NOMO-1 (cell line): Measurements from ENCODE around the gene LRMDA.

Experiments used
- DNase-seq, 2 experiments: peaks; one replicate each; lab custom pipeline; 2025; ENCODE audit not compliant: unreplicated experiment in 2 of 2; lab: John Stamatoyannopoulos, UW

Gene LRMDA

GRCh38 chr10:75880031-75880775 lies 448.8 kb downstream of the LRMDA start:
- no peak for DNase-seq

DNA sequence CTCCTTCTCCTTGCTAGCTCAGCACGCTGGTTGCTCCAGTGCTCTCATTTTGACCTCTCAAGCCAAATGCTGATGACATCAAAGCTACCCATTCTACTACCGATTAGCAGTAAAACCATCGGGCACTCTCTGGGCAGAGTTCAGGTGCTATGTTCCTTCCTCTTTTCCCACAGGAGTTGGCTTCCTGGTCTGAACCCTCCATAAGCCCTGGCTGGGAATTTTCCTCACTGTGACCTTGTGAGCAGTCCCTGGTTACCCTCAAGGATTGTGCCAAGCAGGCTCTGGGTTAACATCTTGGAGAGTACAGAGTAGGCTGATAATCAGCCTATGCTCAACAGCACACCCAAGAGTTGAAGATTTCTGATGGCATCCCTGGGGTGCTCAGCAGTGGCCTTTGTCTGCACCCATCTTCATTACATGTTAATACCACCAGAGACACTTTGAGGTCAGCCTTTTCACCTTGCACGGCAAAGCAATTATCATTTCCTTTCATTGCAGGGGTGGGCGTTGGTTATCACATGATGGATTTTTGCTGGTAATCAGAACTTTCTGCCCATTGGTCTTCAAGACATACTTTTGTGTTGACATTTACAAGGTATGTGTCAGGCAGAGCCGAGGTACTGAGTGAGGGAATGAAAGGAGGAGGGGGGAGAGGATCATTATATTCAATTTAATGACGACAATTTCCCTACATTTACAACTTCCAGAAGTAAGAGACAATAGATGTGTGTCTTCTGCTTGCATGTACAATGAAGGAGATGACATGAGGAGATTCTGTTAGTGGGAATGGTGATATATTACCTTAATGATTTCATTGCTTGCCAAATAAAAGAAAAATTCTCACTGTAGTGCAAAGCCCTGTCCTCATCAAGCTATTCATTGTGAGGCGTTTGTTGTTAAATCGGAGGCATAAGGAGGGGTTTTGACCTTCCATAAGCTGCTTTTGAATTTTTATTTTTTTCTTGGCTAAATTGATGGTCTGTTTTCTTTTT lies 452.0 kb downstream of the LRMDA start:
- DNase-seq, result no peak

- DNase-seq, result no peak
Measured at GRCh38 chr10:75884808-75885207, 453.4 kb downstream of the LRMDA start.

DNA sequence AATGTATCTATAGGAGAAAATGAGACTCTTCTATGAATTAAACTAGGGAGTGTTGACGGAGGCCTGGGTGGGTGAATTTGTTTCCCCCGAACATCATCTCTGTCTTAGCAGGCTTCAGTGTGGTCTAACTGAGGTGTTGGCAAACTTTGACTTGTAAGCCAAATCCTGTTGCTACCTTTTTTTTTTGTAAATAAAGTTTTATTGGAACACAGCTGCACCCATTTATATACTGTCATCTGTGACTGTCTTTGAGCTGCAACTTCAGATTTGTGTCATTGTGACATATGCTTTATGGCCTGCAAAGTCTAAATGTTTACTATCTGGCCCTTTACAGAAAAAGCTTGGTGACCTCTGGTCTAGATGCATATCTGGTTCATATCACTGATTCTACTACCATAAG lies 455.9 kb downstream of the LRMDA start:
- no peak for DNase-seq

DNA sequence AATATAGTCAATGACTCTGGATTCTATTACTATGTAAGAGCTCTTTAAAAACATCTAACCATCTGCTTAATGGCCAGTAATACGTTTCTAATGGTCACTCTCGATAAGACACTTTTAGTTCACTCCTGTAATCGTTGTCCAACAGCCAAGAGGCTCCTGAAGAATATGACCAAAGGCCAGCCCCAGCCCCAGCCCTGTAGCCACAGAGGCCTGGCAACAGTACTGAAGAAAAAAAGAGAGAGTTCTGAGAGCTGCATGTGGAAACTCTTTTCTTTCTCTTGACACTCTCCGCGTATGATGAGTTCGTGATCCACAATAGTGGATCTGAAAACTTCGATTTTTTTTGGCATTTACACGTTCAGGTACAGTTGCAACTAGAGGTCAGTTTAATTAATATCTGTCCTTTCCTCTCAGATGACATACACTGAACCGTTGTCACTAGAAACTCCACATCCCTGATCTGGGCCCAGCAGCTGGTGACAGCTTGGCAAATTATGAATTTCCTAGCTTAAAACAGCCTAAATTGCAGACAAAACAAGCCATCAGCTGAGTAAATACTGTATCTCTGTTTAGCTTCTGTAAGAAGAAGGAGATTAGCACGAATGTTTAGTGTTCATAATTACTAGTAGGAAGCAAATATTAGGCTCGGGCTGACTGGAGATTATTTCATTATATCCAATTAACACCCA lies 456.7 kb downstream of the LRMDA start:
- DNase-seq, result no peak

DNA sequence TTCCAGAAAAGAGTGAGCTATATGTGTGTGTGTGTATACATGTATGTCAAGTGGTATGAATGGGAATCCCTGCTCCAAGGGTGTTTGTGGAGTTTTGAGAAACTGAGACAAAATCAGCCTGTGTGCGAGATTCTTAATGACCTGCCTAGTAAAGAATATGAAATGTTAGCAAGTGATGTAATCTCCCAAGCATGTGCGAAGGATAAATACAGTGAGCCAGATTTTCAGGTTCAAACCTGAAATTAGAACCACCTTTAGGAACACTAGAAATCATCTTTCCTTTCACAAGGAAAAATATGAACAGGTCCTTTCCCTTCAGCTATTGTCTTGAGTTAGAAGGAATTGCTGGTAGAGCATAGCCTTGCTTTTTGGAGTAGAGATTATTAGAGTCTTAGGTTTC lies 457.6 kb downstream of the LRMDA start:
- no peak for DNase-seq

DNA sequence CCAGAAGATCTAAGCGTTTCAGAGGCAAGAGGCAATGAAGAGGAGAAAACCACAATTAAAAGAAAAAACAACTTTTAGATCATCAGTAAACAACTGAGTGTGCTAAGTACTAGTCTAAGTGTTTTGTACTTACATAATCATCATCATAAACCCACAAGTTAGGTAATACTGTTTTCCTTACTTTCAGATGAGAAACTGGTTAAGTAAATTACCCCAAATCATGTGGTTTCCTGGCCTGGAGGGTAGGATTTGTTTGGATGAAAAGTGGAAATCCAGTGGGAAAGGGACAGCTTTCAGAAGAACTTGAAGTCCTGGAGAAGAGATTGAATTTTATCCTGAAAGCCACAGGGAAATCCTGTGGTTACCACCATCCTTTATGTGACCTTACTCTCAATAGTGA lies 463.3 kb downstream of the LRMDA start:
- no peak for DNase-seq

GRCh38 chr10:75895259-75895658 lies 463.8 kb downstream of the LRMDA start:
- DNase-seq, result no peak

DNA sequence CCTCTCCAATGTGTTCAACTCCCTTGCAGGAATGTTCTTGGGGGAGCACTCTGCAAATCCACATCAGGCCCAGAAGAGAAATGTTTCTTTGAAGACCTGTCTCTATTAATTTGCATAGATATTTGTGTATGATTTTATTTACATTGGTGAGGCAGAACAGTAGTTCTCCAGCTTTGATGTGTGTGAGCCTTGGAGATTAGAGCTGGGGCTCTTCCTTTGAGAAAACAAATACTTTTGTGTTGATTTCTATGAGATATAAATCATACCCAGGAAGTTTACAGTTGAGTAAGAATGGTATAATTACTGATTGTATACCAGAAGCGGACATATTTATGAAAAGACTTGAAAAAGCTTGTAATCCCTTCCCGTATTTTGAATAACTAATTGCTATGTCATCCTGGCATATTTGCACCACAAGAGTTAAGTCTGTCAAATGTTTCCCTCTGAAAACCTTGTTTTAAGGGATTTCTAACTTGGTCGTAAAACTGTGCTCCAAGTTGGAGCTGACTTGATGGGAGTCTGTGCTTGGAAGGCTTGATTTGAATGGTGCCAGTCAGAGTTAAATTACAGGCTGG lies 468.5 kb downstream of the LRMDA start:
- no peak for DNase-seq

- DNase-seq, result no peak
Measured at GRCh38 chr10:75902816-75903215, 471.4 kb downstream of the LRMDA start.

GRCh38 chr10:75904499-75905283 lies 473.3 kb downstream of the LRMDA start:
- DNase-seq, result no peak

DNA sequence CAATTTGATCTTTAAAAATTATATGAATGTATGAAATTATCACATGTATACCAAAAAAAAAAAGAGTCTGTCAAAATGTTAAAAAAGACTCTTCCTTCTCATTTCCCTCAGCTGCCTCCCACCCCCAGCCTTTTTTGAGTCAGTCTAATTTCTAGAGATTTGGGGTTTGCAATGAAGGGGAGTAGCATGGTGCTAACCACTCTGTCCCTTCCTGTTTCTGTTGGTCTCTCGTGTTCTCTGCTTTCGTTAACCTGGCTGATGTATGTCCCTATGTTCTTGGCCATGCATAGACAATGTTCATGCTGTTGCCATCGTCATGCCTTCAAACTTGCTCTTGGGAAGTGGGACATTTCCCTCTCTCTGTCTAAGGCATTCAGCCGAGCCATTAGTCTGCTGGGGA lies 474.1 kb downstream of the LRMDA start:
- no peak for DNase-seq

- DNase-seq, result no peak
Measured at GRCh38 chr10:75910032-75910431, 478.6 kb downstream of the LRMDA start.

DNA sequence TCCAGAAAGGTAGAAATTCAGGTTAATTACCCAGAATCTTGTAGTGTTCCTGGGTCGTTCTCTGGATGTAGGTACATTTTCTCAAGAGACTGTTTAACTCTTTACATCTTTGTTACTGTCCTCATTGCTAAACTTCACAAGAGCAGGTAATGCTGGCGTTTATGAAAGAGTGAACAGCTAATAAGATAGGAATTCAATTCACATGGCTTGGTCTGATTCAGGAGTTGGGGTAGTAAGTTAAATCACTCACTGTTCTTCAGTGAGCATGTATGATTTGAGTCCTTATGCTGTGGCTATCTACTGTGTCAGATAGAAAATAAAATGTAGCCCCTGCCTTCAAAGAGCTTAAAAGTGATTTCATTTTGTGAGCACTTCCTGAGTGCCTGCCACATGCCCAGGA lies 480.0 kb downstream of the LRMDA start:
- DNase-seq, result no peak

- no peak for DNase-seq
Measured at GRCh38 chr10:75916906-75917305, 485.5 kb downstream of the LRMDA start.

DNA sequence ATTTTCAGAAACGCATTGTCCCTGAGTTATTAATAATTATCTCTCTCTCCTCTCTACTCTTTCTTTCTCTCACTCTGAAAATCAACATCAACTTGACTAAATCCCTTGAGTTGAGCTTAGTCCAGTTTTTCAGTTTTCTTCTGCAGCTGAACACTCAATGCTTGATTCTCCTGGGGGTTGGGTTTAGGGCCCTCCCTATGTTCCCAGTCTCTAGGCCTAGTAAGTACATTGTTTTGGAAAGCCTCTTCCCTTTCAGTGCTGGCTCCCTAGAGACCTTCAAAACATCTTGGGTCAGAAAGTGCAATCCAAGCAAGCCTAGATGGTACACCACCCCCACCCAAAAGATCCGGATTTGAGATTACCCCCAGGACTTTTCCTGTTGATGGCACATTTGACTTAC lies 488.5 kb downstream of the LRMDA start:
- no peak for DNase-seq

DNA sequence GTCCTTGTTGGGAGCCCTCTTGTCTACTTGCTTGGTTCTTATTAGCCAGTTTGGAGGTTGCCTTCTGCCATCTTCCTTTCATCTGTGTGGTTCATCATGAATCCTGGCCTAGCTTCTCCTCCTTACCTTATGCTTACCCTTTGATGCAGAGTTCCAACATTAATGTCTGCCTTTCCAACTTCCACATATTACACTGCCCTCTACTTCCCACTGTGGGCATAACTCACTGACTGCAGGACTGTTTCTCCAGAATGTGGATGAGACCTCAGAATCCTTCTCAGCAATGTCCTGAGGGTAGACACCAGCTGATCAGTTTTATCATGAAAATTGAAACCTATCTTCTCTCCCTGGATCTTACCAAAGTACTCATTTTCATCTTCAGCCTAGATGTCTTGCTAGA lies 491.0 kb downstream of the LRMDA start:
- DNase-seq, result no peak

GRCh38 chr10:75924309-75924902 lies 493.0 kb downstream of the LRMDA start:
- DNase-seq, result no peak

DNA sequence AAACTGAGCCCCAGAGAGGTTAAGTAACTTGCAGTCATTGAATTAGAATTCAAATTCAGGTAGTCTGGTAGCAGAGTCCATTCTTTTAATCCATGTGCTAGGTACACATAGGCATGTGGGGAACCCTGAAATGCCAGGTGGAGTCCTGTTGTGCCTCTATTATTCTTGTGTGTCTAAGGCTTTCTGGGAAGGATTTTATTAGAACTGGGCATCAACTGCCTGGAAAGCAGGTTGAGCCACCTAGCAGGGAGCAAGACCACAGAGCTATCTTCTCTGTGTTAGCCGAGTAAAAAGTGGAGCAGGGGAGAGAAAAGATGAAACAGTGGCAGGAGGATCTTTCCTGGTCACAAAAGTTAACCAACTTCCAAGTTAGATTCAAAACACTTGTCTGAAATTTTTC lies 494.6 kb downstream of the LRMDA start:
- no peak for DNase-seq

DNA sequence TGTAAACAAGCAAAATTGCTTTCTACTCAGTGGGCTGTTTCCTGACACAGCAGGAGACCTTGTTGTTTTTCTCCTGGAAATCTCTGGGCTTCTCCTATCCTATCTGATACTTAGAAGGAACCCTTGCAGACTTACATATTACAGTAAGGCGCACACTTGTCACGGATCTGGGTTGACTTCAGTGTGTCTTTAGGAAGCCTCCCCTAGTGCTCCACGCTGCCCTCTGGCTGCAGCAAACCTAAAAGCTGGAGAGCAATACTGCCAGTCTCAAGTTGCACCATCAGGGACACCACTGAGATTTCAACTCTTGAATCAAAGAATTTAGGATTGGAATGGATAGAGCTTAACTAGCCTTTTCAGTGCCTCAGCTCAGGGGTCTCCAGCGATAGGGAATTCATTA lies 495.3 kb downstream of the LRMDA start:
- no peak for DNase-seq
